Calu3 (cell line): ENCODE data around the gene PCED1B. TPM values are rescaled to one million over a fixed set of nuclear protein-coding genes. Genes with fewer than 3 reads are reported as not detected.

ENCODE experiments used
- BruUV-seq: library from RNA; stranded (reverse); fragments of 400-500 nt; replicated peaks from 2 replicates; lab custom pipeline; 2021; lab: Mats Ljungman, UMichigan
- CTCF ChIA-PET: fragments of 300-600 bp; sonication (Branson Sonifier 250); formaldehyde crosslinking; loops from one replicate; lab custom pipeline; 2022; ENCODE audit warnings: antibody characterized with exemption; lab: Charles Lee
- DNase-seq: peaks from one replicate; pipeline ENCODE4 v3.0.0; 2022
- H3K27ac Mint-ChIP-seq: one replicate; pipeline ENCODE4 v1.8.0; 2022; ENCODE audit warnings: mixed read lengths; ENCODE audit not compliant: unreplicated experiment
- H3K27me3 Mint-ChIP-seq: one replicate; pipeline ENCODE4 v1.8.0; 2022; ENCODE audit warnings: mixed read lengths; ENCODE audit not compliant: unreplicated experiment
- H3K36me3 Mint-ChIP-seq: one replicate; pipeline ENCODE4 v1.8.0; 2022; ENCODE audit warnings: mild to moderate bottlenecking, moderate library complexity, mixed read lengths; ENCODE audit not compliant: insufficient read depth, unreplicated experiment
- H3K4me1 Mint-ChIP-seq: one replicate; pipeline ENCODE4 v1.8.0; 2022; ENCODE audit warnings: mild to moderate bottlenecking, low read depth, mixed read lengths; ENCODE audit not compliant: unreplicated experiment
- H3K4me3 Mint-ChIP-seq: one replicate; pipeline ENCODE4 v1.8.0; 2022; ENCODE audit warnings: mild to moderate bottlenecking, low read depth, moderate library complexity, mixed read lengths; ENCODE audit not compliant: unreplicated experiment
- H3K9me3 Mint-ChIP-seq: one replicate; pipeline ENCODE4 v1.8.0; 2022; ENCODE audit warnings: low read depth, mixed read lengths; ENCODE audit not compliant: unreplicated experiment
- CTCF ChIP-seq: fragments of 200-600 bp; IDR thresholded peaks from one replicate; pipeline ENCODE4 v1.8.0; 2022; ENCODE audit warnings: antibody characterized with exemption; ENCODE audit not compliant: unreplicated experiment
- intact Hi-C: fragments of 100-400 bp; cut with micrococcal nuclease; formaldehyde crosslinking; loops from one replicate; pipeline ENCODE4 v1.10.0; 2022; ENCODE audit not compliant: unreplicated experiment
- total RNA-seq: library from RNA; stranded (reverse); gene quantifications from 2 replicates; pipeline ENCODE4 v1.2.3, GENCODE V29; 2022

Gene PCED1B
- total RNA-seq, 1 experiment from 2014 or later = 4.1 TPM

GRCh38 chr12:47124451-47124850 is 45.0 kb downstream of the PCED1B start:
- no peak for TF ChIP-seq CTCF
- H3K9me3 Mint-ChIP-seq = no peaks in the 10 kb centered on the region
- no peaks in the 10 kb centered on the region for H3K36me3 Mint-ChIP-seq
- CTCF ChIA-PET = no interaction called here
- no peaks in the 10 kb centered on the region for H3K4me1 Mint-ChIP-seq
- no peak overlapping the region for H3K4me3 Mint-ChIP-seq
- no peaks in the 10 kb centered on the region for H3K27me3 Mint-ChIP-seq
- DNase-seq = no peak
- no peak overlapping the region for H3K27ac Mint-ChIP-seq
- BruUV-seq = no TSS peak
- intact Hi-C loops = no loop called here

- Mint-ChIP-seq H3K27me3 (no peaks in the 10 kb centered on the region), H3K4me3 (no peak overlapping the region), H3K27ac (no peak overlapping the region), H3K36me3 (no peaks in the 10 kb centered on the region), H3K9me3 (no peaks in the 10 kb centered on the region), H3K4me1 (peaks cover 5% of the 10 kb centered on the region)
- TF ChIP-seq CTCF = no peak
- CTCF ChIA-PET = no interaction called here
- DNase-seq = no peak
- no TSS peak for BruUV-seq
- intact Hi-C loops = no loop called here
These were observed 46.8 kb downstream of the PCED1B start for GRCh38 chr12:47126246-47126645.

GRCh38 chr12:47131011-47131410 is 51.6 kb downstream of the PCED1B start:
- no peaks in the 10 kb centered on the region for H3K9me3 Mint-ChIP-seq
- intact Hi-C loops = no loop called here
- no peak for DNase-seq
- no TSS peak for BruUV-seq
- no peak overlapping the region for H3K4me3 Mint-ChIP-seq
- no peak for TF ChIP-seq CTCF
- CTCF ChIA-PET = interaction anchor here (0.7 kb wide), 1 partner anchor 682 kb away, joined by 3 read pairs; no protein-coding TSS in a partner anchor
- H3K27ac Mint-ChIP-seq = no peak overlapping the region
- peaks cover 9% of the 10 kb centered on the region for H3K4me1 Mint-ChIP-seq
- no peaks in the 10 kb centered on the region for H3K36me3 Mint-ChIP-seq
- no peaks in the 10 kb centered on the region for H3K27me3 Mint-ChIP-seq

GRCh38 chr12:47134005-47134404 is 54.6 kb downstream of the PCED1B start:
- DNase-seq = no peak
- no peak overlapping the region for H3K27ac Mint-ChIP-seq
- CTCF ChIA-PET = no interaction called here
- no peak for TF ChIP-seq CTCF
- H3K4me1 Mint-ChIP-seq = peaks cover 9% of the 10 kb centered on the region
- intact Hi-C loops = no loop called here
- no peak overlapping the region for H3K4me3 Mint-ChIP-seq
- H3K27me3 Mint-ChIP-seq = no peaks in the 10 kb centered on the region
- no peaks in the 10 kb centered on the region for H3K36me3 Mint-ChIP-seq
- peaks cover 3% of the 10 kb centered on the region for H3K9me3 Mint-ChIP-seq
- no TSS peak for BruUV-seq
